ENCODE results near the gene UROC1.

The UROC1 gene

DNA sequence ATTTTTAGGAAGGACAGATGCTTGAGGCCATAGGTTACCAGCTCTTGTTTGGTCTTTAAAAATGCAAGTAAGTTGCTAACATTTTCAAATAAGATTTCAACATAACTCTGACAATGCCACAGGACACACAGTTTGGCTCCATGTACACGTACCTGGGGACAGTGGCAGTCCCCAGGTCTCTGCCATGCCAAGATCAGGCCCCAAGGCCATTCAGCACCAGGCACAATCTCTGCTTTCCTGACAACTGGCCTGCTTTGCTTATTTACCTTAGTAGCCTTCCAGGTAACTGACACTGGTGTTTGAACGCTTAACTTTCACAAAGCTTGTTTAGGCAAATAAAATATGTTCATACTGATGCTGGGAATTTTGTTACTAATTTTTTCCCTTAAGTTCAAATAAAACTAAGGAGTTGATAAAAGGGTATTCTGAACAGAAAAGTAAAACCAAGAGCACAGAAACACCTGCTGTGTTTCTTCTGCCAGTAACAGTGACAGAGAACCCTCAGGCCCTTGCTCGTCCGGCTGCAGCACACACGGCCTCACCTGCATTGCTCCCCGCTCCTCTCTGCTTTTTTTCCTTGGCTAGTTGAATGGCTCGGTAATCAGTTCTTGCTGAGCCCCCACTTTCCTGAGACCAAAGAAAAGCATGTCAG is 58.3 kb downstream of the UROC1 start:
- DNase-seq: no peak

DNA sequence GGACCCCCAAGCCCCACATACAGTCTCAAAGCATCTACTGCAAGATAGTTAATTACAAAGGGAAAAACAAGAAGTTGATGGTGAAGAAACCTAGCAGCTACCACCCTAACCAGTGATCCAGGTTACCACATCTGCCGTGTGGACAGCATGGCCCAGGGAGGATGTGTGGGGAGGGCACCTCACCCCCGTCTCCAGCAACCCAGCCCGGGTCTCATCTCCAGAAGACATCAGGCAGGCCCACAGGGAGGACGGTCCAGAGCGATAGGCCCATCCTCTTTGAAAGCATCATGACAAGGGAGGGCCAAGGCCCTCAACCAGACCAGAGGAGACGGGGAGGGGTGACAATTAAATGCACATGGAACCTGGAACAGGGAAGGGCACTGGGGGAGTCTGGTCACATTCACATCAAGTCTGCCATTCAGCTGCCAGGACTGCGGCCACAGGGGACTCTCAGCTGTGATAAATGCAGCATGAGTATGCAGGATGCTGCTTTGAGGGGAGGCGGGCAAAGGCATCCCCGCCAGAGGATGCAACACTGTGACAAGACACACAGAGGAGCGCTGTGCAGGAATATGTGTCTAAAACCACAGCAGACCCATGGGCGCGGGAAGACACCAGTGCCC is 60.7 kb downstream of the UROC1 start:
- DNase-seq: no peak

DNA sequence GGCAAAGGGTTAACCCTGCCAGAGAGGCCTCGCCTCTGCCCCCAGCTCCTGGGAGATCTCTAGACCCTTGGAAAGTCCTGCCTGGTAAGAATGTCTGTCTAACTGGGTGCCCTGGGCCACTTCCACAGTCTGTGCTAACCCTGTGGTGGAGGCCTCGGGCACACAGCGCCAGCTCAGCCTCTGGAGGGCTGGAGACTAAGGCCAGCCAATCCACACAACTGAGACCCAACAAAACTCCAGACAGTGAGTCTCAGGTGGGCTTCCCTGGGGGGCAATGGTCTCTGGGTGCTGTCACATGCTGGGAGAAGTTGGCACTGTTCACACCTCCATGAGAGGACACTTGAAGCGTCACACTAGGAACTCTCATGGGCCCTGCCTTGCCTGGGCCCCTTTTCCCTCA is 61.4 kb downstream of the UROC1 start:
- DNase-seq: no peak

DNA sequence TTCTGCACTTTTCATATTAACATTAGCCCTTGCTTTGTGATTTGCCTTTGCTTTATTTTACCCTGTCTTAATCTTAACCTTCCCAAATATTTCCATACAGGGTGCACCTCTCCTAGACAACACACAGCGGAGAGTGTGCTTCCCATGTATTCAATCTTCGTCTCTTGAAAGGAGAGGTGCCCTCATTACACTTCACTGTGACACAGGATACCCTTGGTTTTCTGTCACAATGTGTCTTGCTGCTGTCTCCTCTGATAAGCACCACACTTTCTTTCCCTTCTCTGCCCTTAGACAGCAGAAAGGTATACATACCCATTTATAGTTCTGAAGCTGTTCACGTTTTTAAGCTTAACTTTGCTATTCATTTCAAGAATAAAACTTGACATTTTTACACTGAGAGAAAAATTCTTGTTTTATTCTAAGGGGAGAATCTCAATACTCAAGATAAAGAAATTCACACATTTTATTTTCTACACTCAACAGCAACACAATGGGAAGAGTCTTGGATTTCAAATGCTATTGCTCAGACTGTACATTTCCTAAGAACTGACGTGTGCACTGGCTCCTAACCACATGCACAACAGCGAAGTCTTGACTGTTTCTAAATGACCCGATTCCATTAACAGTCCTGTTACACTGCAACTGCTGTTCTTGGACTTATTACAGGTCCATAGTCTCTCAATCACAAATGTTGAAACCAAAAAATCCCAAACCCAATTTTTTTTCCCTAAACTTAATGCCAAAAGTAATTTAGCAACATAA is 63.0 kb downstream of the UROC1 start:
- no peak for DNase-seq

DNA sequence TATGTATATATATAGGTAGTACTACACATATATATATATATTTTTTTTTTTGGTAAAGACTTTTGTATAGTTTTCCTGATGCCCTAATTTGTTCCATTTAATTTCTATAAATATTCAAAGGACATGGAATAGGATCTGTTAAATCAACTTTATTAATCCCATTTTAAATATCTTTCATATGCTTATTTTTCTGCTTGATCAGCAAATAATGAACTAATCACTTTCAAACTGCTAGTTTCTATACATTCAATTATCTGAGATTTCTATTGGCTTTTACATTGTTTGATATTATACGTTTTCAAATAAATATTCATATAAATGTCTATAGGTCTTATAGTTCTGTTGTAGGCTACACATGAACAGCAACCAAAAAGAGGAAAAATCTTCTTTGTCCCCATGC is 63.5 kb downstream of the UROC1 start:
- no peak for DNase-seq

DNA sequence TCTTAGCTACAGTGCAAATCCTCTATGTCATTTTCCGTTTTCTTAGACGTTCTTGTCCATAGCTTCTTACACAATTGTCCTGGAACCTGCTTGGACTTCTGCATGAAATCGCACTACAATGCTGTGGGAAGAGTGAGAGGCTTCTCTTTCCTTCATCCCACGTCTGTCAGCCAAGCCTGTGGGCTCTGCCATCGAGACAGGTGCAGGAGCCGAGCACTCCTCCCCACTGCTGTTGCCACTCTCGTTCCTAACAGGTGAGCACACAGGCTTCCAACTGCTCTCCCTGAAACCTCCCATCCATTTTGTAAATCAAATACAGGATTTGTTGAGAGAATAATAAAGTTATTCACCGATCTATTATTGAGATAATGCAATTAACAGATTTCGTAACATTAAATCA is 65.4 kb downstream of the UROC1 start:
- DNase-seq: no peak

DNA sequence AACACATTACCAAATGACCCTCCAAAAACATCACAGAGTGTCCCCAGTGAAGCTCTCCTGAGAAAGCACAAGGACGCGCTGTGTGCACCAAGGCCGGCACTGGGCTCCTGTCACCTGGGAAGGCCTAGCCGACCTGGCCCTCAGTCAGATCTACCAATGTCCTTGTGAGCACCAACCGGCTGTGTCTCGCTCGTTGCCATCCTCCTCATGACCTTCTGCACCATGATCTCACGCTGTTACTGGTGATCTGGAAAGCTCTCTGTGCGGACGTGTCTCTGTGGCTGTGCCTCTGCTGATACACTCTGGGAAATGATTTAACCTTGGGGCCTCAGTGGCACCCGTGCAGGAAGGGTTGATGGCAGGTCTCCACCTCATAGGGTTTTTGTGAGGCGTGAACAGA is 66.1 kb downstream of the UROC1 start:
- DNase-seq: no peak

DNA sequence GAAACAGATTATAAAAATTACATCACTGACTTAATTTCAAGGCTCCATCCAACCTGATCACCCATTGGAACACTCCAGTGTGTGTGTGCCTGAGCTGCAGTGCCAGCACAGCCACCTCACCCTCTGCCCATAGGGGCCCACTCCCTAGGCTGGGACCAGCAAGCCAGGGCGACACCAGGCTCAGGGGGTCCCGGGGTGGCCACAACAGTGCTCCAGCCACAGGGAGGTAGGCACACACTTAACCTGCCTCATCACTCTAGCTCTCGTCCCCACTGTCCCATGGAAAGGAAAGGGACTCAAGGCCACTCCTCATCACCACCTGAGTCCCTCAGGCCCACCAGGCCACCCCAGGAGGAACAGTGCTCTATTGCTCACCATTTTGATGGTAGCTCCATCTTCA is 66.8 kb downstream of the UROC1 start:
- DNase-seq: no peak

DNA sequence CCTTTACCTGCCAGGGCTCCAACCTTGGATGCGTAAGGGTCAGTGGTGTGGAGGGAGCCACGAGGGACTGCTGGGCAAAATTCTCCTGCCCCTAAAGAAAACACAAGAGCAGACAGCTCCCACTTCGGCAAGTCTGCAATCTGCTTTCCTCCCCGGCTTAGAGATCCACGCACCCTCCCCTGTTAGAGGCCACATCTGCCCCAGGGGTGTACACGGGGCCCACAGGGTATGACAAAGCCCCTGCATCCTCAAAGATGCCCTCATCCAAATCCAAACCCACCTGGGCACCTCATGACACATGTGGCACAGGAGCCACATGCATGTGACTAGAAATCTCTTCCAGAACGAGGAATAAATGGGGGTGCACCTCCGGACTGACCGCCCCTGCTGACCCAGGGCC is 67.4 kb downstream of the UROC1 start:
- no peak for DNase-seq

DNA sequence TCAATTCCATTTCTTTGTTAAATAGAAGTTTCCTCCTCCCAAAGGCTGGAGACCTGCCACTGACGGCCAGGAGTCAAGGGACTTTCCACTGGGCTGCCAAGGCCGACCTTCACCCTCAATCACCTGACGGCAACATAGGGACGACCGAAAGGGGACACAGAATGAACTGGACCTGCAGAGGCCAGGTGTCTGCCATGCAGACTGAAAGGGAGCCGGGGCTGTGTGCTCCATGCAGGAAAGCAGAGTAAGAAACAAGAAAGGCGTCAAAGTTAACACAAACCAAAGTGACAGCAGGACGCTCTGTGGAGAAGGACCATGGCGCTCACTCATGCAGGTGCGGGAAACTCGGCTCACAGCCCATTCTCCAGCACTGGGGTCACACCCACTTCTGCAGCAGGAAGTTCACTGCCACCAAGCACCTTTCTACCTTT is 67.9 kb downstream of the UROC1 start:
- no peak for DNase-seq

DNA sequence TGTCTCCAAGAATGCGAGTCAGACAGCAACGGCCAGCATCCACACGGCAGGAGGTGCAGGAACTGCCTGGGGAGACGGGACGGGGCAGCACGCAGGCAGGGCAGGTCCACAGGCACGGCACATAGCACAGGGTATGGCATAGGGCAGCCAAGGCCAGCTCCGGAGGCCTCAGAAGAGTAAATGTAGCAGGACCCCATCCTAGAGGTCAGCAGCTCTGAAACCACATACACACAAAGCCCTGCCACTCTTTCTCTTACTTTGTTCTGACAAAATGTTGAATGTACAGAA is 68.7 kb downstream of the UROC1 start:
- no peak for DNase-seq

DNA sequence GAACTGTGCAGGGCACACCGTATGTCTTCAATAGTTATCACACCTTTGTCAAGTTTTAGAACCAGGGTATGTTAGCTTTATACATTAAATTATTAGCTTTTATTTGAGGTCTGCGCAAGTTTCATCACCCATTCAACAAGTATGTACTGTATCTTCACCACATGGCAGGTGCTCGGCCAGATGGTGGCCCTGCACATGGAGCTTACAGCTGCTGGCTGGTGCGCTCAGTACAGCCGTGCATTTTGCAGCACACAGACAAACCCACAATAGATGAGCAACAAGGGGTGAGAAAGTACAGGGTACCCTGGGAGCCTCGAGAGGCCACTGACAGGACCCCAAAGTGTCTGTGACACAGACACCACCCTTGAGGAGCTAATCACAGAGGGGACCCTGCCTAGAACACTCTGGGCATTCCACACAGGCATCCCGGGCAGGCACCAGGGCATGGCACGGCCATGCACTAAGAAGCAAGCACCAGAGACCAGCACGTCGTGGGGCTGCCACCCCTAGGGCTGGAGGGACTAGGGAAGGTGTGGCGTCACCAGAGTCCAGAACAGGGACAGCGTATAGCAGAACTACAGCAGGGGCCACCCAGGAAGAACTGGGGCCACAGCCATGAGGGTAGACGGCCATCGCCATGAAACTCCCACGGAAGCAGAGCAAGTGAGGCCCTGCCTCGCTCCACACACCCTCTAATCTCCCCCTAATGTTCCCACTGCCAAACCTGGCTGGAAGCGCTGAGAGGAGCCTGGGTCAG is 69.3 kb downstream of the UROC1 start:
- DNase-seq: no peak

DNA sequence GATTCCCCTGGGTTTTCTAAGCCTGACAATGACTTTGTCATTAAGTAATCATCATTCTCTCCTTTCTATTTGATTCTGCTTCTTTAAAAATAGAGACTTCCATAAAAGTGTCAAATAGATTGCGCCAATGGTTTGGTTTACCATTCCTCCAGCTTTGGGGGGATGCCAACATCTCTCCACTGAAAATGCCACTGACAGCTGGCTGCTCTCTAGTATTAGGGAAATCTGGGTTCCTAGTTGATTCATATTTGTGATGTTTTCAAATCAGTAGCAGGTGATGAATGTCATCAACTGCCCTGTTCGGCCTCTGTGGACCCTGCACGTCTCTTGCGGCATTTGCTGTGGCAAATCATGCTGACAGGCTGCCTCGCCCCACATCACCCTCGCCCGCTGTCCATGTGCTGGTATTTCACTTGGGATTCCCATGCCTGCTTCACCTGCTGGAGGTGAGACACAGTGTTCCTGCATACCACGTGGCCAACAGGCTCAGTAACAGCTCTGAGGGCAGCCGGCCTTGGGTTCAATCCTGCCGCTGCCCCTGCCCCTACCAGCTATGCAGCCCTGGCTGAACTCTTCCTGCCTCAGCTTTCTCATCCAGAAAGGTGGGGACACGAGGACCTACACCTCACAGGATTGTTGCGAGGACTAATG is 70.0 kb downstream of the UROC1 start:
- DNase-seq: no peak

DNA sequence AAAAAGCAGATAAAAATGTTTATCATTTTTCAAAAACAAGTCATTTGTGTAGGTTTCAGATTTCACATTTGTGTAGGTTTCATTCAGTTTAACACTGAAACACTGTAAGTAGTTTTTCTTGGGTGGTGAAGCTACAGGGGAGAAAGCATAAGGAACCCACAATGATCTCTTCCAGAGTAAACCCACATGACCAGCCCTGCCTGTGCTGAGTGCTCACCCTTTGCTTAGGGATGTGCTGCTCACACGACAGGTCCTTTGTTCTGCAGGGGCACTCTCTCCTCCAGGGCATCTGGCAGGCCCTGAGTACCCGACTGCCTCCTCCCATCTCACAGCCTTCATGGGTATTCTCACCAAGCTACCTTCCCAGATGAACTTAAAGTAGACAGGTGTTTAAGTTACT is 70.8 kb downstream of the UROC1 start:
- no peak for DNase-seq

DNA sequence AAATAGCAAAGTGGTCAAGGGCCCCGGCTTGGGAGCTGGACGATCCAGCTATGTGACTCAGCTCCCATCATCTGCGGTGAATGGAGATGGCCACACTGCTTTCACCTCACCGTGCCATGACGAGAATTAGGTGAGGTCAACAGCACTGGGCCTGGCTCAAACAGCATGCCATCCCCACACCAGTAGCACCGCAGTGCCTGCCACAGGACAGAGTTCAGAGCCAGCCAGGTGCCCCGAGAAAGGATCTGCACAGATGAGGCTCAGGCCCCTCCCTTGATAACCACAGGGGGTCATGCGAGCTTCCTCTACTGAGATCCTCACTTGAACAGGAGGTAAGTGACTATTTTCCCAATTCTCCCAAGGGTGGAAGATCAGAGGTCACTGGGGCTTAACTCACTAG is 71.3 kb downstream of the UROC1 start:
- no peak for DNase-seq

DNA sequence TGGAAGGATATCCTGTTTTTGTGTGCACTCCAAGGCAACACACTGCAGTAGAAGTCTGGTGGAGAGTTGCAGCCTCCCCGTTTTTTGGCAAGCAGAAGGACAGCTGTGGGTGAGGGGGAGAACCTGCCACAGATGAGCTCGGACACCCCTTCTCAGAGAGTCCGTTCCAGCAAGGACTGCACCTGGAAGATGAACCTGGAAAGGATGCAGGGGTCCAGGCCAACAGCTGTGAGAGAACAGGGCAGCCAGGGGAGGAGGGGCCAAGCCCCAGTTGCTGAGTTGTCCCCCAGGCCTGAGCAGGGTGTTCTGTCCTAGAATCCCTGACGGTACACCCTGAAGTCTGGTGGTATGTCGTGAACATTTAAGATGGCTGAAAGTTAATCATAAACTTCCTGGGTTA is 72.1 kb downstream of the UROC1 start:
- DNase-seq: no peak

DNA sequence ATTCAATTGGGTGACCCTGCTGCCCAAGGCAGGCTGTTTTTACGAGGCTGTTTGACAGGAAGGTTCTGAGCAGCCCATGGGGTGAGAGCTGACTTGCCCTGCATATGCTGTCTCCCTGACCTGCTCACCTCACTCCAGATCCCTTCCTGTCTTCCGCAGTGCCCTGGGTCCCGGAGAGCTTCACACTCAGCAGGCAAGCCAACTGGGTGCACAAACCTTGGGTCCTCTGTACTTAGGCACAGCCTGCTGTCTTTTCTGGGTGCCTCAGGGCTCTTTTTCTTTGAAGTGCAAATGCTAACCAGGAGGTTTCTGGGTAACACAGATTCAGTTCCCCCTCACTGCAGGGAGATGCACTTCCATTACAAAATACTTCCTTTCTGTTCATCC is 74.7 kb downstream of the UROC1 start:
- no peak for DNase-seq

DNA sequence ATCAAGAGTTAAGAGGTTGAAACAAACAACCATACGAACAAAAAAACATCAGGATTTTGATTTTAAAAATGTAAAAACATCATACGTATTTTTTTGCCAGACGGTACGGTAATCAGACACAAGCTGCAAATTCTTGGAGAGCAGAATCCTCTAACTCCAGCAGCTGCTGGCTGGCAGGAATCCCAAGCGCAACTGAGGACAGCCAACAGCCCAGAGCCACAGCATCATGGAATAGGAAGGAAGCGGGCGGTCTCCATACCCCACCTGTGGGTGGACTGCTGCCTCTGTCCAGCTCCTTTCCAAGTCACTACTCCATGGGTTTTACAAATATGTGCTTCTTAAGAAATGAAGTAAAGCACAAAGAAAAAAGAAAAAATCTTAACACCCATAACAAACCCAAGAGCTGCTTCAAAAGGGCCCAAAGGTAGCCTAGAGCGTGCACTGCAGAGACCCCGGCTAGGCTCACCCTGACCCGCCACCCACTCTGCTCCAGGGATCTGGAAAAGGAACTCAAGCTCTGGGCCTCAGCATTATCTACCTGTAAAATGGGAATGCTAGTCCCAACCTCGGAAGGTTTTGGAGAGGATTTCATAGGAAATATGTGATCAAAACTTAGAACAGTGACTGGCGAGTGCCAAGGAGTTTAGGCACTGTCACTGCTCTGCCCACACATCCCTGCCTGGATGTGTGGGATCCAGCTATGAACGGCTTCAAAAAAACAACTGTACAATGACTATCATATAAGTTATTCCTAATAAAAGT is 75.3 kb downstream of the UROC1 start:
- DNase-seq: no peak

DNA sequence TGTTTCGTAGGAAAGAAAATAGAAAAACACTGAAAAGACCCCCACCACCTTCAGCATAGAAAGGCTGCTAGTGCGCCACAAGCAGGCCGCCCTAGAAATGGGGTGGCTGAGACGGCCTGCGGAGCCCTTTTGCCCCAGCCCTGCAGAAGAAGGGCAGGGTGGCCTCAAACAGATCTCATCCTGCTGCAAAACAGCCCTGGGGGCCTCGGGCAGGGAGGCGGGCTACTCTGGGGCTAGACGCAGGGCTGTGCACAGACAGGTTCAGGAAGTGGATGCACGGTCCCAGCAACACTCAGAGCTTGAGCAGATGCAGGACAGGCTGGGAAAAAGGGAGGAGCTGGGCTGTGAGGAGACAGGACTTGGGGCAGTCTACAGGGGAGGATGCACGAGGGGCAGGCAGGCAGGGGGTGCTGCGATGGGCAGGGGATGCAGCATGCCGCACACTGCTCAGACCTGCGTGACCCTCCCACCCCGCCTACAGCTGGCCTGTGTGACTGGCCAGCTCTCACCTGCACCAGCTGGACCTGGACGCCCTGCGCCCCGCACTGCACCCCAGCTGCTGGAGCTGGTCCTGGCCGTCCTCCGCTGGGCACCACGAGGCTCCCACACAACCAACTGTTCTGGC is 76.2 kb downstream of the UROC1 start:
- no peak for DNase-seq

DNA sequence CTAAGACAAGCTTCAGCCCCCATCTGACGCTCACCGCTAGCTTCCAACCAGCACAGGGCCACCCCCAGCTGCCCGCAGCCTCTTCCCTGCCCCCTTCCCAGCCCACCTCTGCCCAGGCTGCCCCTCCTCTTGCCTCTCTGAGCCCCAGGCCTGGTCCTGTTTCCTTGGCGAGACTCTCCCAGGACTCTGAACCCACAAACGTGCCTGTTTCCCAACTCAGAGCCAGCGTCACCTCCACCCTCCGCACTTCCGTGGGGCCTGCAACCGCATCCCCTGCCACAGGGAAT is 76.9 kb downstream of the UROC1 start:
- DNase-seq: no peak

DNA sequence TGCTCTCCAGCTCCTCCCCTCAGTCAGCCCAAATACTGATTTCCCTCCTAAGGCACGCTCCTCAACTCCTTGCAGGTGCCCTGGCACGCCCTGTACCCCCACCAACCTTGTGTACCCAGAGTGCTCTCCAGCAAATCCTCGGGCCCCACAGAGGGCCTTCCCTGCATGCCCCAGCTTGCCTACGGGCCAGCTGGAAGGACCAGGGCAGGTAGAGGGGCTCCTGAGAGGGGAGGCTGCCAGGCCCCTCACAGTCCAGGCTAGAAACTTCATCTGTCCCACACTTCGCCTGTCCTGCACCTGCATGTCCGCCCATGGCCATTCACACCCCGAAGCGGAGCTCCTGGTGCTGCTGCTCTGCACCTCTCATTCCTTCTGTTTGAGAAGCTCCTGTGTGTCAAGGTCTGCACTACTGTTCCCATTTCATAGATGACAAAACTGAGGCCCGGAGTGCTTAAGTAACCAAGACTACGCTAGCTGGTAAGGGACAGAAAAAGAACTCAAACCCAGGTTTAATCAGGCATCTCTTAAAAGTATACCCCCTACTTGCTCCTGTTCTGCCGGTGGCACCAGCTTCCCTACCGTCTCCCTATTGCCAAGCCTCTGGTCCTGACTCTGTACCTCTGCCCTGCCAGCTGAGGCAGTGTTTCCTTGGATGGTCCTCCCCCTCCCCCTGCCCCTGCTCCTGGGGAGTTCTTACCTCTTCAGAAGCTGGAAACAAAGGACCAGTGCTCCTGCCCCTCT is 77.4 kb downstream of the UROC1 start:
- DNase-seq: no peak

Data from CD4-positive, alpha-beta T cell treated with Interleukin-4 for 1 hour (primary cell).